H1 (cell line): ENCODE data around the gene SLC5A8. TPM values are rescaled to one million over a fixed set of nuclear protein-coding genes. Genes with fewer than 3 reads are reported as not detected.

ENCODE experiments used
- CTCF ChIA-PET: fragments of 300-600 bp; sonication (Branson Sonifier 250); formaldehyde crosslinking; loops from one replicate; lab custom pipeline; 2021; ENCODE audit not compliant: partially characterized antibody; lab: Charles Lee
- POLR2A ChIA-PET: fragments of 300-600 bp; sonication (Branson Sonifier 250); formaldehyde crosslinking; loops from one replicate; lab custom pipeline; 2021; ENCODE audit warnings: inconsistent platforms; ENCODE audit not compliant: partially characterized antibody; lab: Charles Lee
- DNase-seq, 2 experiments: peaks; one replicate each; pipeline versions ENCODE4 v3.0.0 to v3.0.0-alpha.2; 2010 to 2022; ENCODE audit warnings: low spot score in 2 of 2, low read depth in 1 of 2, mixed read lengths in 1 of 2
- FAIRE-seq: peaks from 2 replicates; lab custom pipeline; 2011; peaks lifted over from hg19 to GRCh38; lab: Jason Lieb, UNC
- H2AFZ ChIP-seq: 2 replicates; pipeline ENCODE4 v1.8.1; 2012; ENCODE audit warnings: low read length, inconsistent platforms
- H2AK5ac ChIP-seq: 2 replicates; pipeline ENCODE4 v1.6.1; 2013; ENCODE audit warnings: low read depth, low read length
- H2BK120ac ChIP-seq: replicated peaks from 2 replicates; pipeline ENCODE3; 2013; ENCODE audit warnings: low read depth, low read length, inconsistent platforms
- H2BK12ac ChIP-seq: 2 replicates; pipeline ENCODE4 v1.6.1; 2013; ENCODE audit warnings: low read depth, low read length
- H2BK15ac ChIP-seq: 2 replicates; pipeline ENCODE4 v1.6.1; 2013; ENCODE audit warnings: low read length
- H2BK20ac ChIP-seq: 2 replicates; pipeline ENCODE4 v1.6.1; 2013; ENCODE audit warnings: low read length
- H2BK5ac ChIP-seq: 2 replicates; pipeline ENCODE4 v1.6.1; 2013; ENCODE audit warnings: low read depth, low read length
- H3K14ac ChIP-seq: 2 replicates; pipeline ENCODE4 v1.6.1; 2013; ENCODE audit warnings: inconsistent platforms; ENCODE audit not compliant: insufficient read length
- H3K18ac ChIP-seq: 2 replicates; pipeline ENCODE4 v1.6.1; 2013; ENCODE audit warnings: low read length; ENCODE audit errors: extremely low read depth
- H3K23ac ChIP-seq: 2 replicates; pipeline ENCODE4 v1.6.1; 2013; ENCODE audit warnings: inconsistent platforms; ENCODE audit not compliant: insufficient read length
- H3K23me2 ChIP-seq: 2 replicates; pipeline ENCODE4 v1.6.1; 2013; ENCODE audit warnings: low read depth, low read length
- H3K27ac ChIP-seq: 2 replicates; pipeline ENCODE4 v1.6.1; 2011; ENCODE audit warnings: low read depth, low read length, inconsistent platforms
- H3K27me3 ChIP-seq, 4 experiments: replicated peaks in 1 of 4; 1 replicate in 1 of 4; 2 replicates in 3 of 4; pipeline versions ENCODE4 v1.6.1 to v1.8.1; 2011 to 2013; ENCODE audit warnings: low read length in 3 of 4, mild to moderate bottlenecking in 3 of 4, inconsistent platforms in 2 of 4, mixed read lengths in 2 of 4, moderate library complexity in 1 of 4; ENCODE audit not compliant: control insufficient read depth in 3 of 4, insufficient read depth in 3 of 4; ENCODE audit errors: extremely low read depth in 1 of 4
- H3K36me3 ChIP-seq, 4 experiments: 2 replicates each; pipeline versions ENCODE4 v1.6.1 to v1.8.1; 2011 to 2013; ENCODE audit warnings: mild to moderate bottlenecking in 4 of 4, low read length in 3 of 4, moderate library complexity in 2 of 4, control low read depth in 1 of 4, inconsistent platforms in 1 of 4; ENCODE audit not compliant: insufficient read depth in 4 of 4, control insufficient read depth in 2 of 4
- H3K4ac ChIP-seq: replicated peaks from 2 replicates; pipeline ENCODE3; 2013; ENCODE audit warnings: low read length, low read depth, mixed read lengths, inconsistent platforms; ENCODE audit not compliant: insufficient read length
- H3K4me1 ChIP-seq, 4 experiments: replicated peaks in 1 of 4; 1 replicate in 1 of 4; 2 replicates in 3 of 4; pipeline versions ENCODE4 v1.6.1 to v1.8.1; 2011 to 2013; ENCODE audit warnings: low read length in 3 of 4, inconsistent platforms in 2 of 4, mixed read lengths in 1 of 4; ENCODE audit not compliant: insufficient read depth in 4 of 4, control insufficient read depth in 3 of 4
- H3K4me2 ChIP-seq, 2 experiments: 2 replicates each; pipeline versions ENCODE4 v1.6.1 to v1.8.1; 2011 to 2013; ENCODE audit warnings: low read depth in 2 of 2, low read length in 2 of 2, control low read depth in 1 of 2, inconsistent platforms in 1 of 2, mild to moderate bottlenecking in 1 of 2; ENCODE audit not compliant: insufficient read depth in 1 of 2
- H3K4me3 ChIP-seq, 4 experiments: fragments of 200-600, 300-600 bp in 1 of 4; sonication (generic), shearing (Covaris generic), sonication (Bioruptor Twin) in 1 of 4; 2 replicates each; pipeline versions ENCODE4 v1.5.1 to v1.8.1; 2011 to 2016; ENCODE audit warnings: low read length in 4 of 4, low read depth in 3 of 4, control low read depth in 2 of 4, inconsistent platforms in 2 of 4, mild to moderate bottlenecking in 2 of 4, mixed read lengths in 1 of 4, moderate library complexity in 1 of 4; ENCODE audit not compliant: insufficient read depth in 2 of 4; ENCODE audit errors: extremely low read depth in 1 of 4
- H3K56ac ChIP-seq: replicated peaks from 2 replicates; pipeline ENCODE3; 2013; ENCODE audit warnings: low read depth, mild to moderate bottlenecking, mixed read lengths, low read length, inconsistent platforms; ENCODE audit not compliant: insufficient read length
- H3K79me1 ChIP-seq: 2 replicates; pipeline ENCODE4 v1.6.1; 2013; ENCODE audit warnings: low read depth, low read length, control low read depth
- H3K79me2 ChIP-seq, 2 experiments: 2 replicates each; pipeline versions ENCODE4 v1.6.1 to v1.8.1; 2012 to 2013; ENCODE audit warnings: low read length in 2 of 2, mild to moderate bottlenecking in 2 of 2, inconsistent platforms in 1 of 2; ENCODE audit not compliant: insufficient read depth in 2 of 2, control insufficient read depth in 1 of 2
- H3K9ac ChIP-seq, 4 experiments: replicated peaks in 1 of 4; 1 replicate in 1 of 4; 2 replicates in 3 of 4; pipeline versions ENCODE4 v1.6.1 to v1.8.1; 2011 to 2013; ENCODE audit warnings: low read depth in 3 of 4, low read length in 3 of 4, control low read depth in 2 of 4, mild to moderate bottlenecking in 2 of 4, moderate library complexity in 2 of 4, inconsistent platforms in 1 of 4; ENCODE audit errors: extremely low read depth in 1 of 4
- H3K9me3 ChIP-seq, 2 experiments: 2 replicates each; pipeline versions ENCODE4 v1.6.1 to v1.8.1; 2012 to 2013; ENCODE audit warnings: mild to moderate bottlenecking in 2 of 2, moderate library complexity in 2 of 2, control low read depth in 1 of 2, inconsistent platforms in 1 of 2, low read depth in 1 of 2, low read length in 1 of 2, mixed read lengths in 1 of 2; ENCODE audit not compliant: insufficient read depth in 2 of 2
- H4K20me1 ChIP-seq, 2 experiments: replicated peaks in 1 of 2; 2 replicates each; pipeline versions ENCODE3 to v1.8.1; 2011 to 2013; ENCODE audit warnings: inconsistent platforms in 2 of 2, low read length in 2 of 2, mild to moderate bottlenecking in 1 of 2; ENCODE audit not compliant: insufficient read depth in 2 of 2, control insufficient read depth in 1 of 2
- H4K5ac ChIP-seq: 2 replicates; pipeline ENCODE4 v1.6.1; 2013; ENCODE audit warnings: low read length, low read depth, mixed read lengths, inconsistent platforms; ENCODE audit not compliant: insufficient read length
- H4K8ac ChIP-seq: 2 replicates; pipeline ENCODE4 v1.8.0; 2013; ENCODE audit warnings: mild to moderate bottlenecking, moderate library complexity, low read length, inconsistent platforms; ENCODE audit not compliant: insufficient read depth; ENCODE audit errors: extremely low read depth
- H4K91ac ChIP-seq: replicated peaks from 2 replicates; pipeline ENCODE3; 2013; ENCODE audit warnings: low read length, mixed read lengths, inconsistent platforms; ENCODE audit not compliant: insufficient read length
- CBX8 ChIP-seq: fragments of 300-800, 300-1000 bp; sonication (generic); IDR thresholded peaks from 2 replicates; pipeline ENCODE4 v1.7.1; 2016; ENCODE audit warnings: low read depth, low read length, borderline replicate concordance
- GTF2F1 ChIP-seq: IDR thresholded peaks from 2 replicates; pipeline ENCODE4 v1.6.1; 2012; ENCODE audit warnings: low read depth, low read length, improper control_type of control experiment, borderline replicate concordance
- HDAC2 ChIP-seq, 2 experiments: fragments of 300-600 bp in 1 of 2; sonication (generic) in 1 of 2; IDR thresholded peaks; 2 replicates each; pipeline ENCODE4 v1.6.1; 2011 to 2012; ENCODE audit warnings: low read depth in 2 of 2, low read length in 2 of 2, mild to moderate bottlenecking in 2 of 2, moderate library complexity in 2 of 2, borderline replicate concordance in 1 of 2, inconsistent platforms in 1 of 2
- NRF1 ChIP-seq: IDR thresholded peaks from 2 replicates; pipeline ENCODE4 v1.6.1; 2011; ENCODE audit warnings: mild to moderate bottlenecking, low read depth, low read length, improper control_type of control experiment
- POU5F1 ChIP-seq: IDR thresholded peaks from 2 replicates; pipeline ENCODE4 v1.6.1; 2011; ENCODE audit warnings: low read depth, mild to moderate bottlenecking, low read length, moderate library complexity
- RXRA ChIP-seq: IDR thresholded peaks from 2 replicates; pipeline ENCODE4 v1.6.1; 2011; ENCODE audit warnings: low read depth, mild to moderate bottlenecking, low read length, moderate library complexity; ENCODE audit not compliant: insufficient read depth
- SP2 ChIP-seq: IDR thresholded peaks from 2 replicates; pipeline ENCODE4 v1.6.1; 2012; ENCODE audit warnings: mild to moderate bottlenecking, low read length, inconsistent platforms
- SUZ12 ChIP-seq: fragments of 200-600 bp; sonication (generic); IDR thresholded peaks from 2 replicates; pipeline ENCODE4 v1.6.1; 2012; ENCODE audit warnings: mild to moderate bottlenecking, inconsistent platforms, low read length, moderate library complexity, mixed read lengths
- TBP ChIP-seq: IDR thresholded peaks from 2 replicates; pipeline ENCODE4 v1.6.1; 2011; ENCODE audit warnings: low read depth, low read length, improper control_type of control experiment
- TEAD4 ChIP-seq: IDR thresholded peaks from 2 replicates; pipeline ENCODE4 v1.6.1; 2012; ENCODE audit warnings: low read depth, low read length, inconsistent platforms, mixed read lengths
- USF2 ChIP-seq: IDR thresholded peaks from 2 replicates; pipeline ENCODE4 v1.6.1; 2011; ENCODE audit warnings: low read length, improper control_type of control experiment
- WGBS, 2 experiments: shearing (Covaris generic) in 1 of 2; methylation state at CpG; one replicate each; pipeline versions ENCODE4 v1.1.6 to v1.1.7; 2013 to 2015; ENCODE audit warnings: low lambda C conversion rate in 2 of 2, mixed read lengths in 2 of 2, inconsistent platforms in 1 of 2, low coverage in 1 of 2, missing lambda C conversion rate in 1 of 2; ENCODE audit not compliant: insufficient replicate concordance in 2 of 2, insufficient coverage in 1 of 2, insufficient read length in 1 of 2; ENCODE audit errors: extremely low coverage in 1 of 2, missing lambda C conversion rate in 1 of 2; 5-methylcytosine and 5-hydroxymethylcytosine counted together
- polyA plus RNA-seq, 7 experiments: library from polyadenylated mRNA; depleted of rRNA in 3 of 7; stranded (reverse) in 5 of 7; unstranded in 2 of 7; fragments of >200 nt in 5 of 7; fragments of 200-250 nt in 2 of 7; gene quantifications; 1 replicate in 5 of 7; 2 replicates in 1 of 7; 4 replicates in 1 of 7; pipeline versions ENCODE4 v1.2.1 to v1.2.3, GENCODE V29; 2011 to 2013; ENCODE audit warnings: missing spikeins in 2 of 7, mixed read lengths in 2 of 7
- total RNA-seq: library from RNA; stranded (reverse); fragmentation: NEBNext Ultra II Directional; extraction: Animal tissue kit (Norgen Biotek cat#: 25700); gene quantifications from 2 replicates; pipeline ENCODE4 v1.2.1, GENCODE V29; 2021

The SLC5A8 gene
- total and polyA plus RNA-seq, 2 of the 8 experiments (the other 6 are each of a cell fraction or from before 2014, with no cell fraction given), result 0.11 to 0.21 TPM

- Histone ChIP-seq H2BK5ac (no peak overlapping the region), H3K27ac (no peak overlapping the region), H4K5ac (no peak overlapping the region), H3K23ac (no peak overlapping the region), H3K79me2 (no peaks in the 10 kb centered on the region), H3K4me2 (no peak overlapping the region), H3K23me2 (peaks cover 6% of the 10 kb centered on the region; the same call in 1 of the 2 replicates), H2BK20ac (no peak overlapping the region), H3K36me3 (no peaks in the 10 kb centered on the region), H3K27me3 (peaks cover 13 to 26% (median 20%) of the 10 kb centered on the region in 4 experiments), H2BK12ac (no peak overlapping the region; the same call in 1 of the 2 replicates), H3K79me1 (no peaks in the 10 kb centered on the region), H3K18ac (no peak overlapping the region), H3K4me1 (peaks cover 0 to 3% (median under 1%) of the 10 kb centered on the region in 4 experiments; a peak in 3 of 7 replicates), H4K20me1 (no peaks in the 10 kb centered on the region), H2BK120ac (no peak overlapping the region), H2BK15ac (no peak overlapping the region), H3K4me3 (no peak overlapping the region), H3K9ac (no peak overlapping the region), H4K91ac (no peak overlapping the region), H3K4ac (no peak overlapping the region), H3K9me3 (no peaks in the 10 kb centered on the region), H2AFZ (no peak overlapping the region), H2AK5ac (no peak overlapping the region), H4K8ac (no peak overlapping the region), H3K56ac (no peak overlapping the region), H3K14ac (no peak overlapping the region)
- no peak for FAIRE-seq
- WGBS, 2 experiments, result 84% methylated on average over 5 of the region's 5 CpGs; no CpG with 5 or more reads in 1 of the 2 experiments
- CTCF ChIA-PET, result no interaction called here
- POLR2A ChIA-PET, result no interaction called here
- DNase-seq, result no peak
- no peak for TF ChIP-seq POU5F1
- no peak for TF ChIP-seq HDAC2 (IDR thresholded peaks at IDR 0.05; ENCODE audit: borderline replicate concordance in 1 of 2, low read depth in 2 of 2, low read length in 2 of 2)
- TF ChIP-seq USF2, result no peak
- no peak for TF ChIP-seq SUZ12
- no peak for TF ChIP-seq GTF2F1
- TF ChIP-seq TBP, result no peak
- TF ChIP-seq TEAD4, result no peak
- TF ChIP-seq NRF1, result no peak
- no peak for TF ChIP-seq CBX8
- TF ChIP-seq SP2, result no peak
- no peak for TF ChIP-seq RXRA
Measured at GRCh38 chr12:101207086-101207780, 2.8 kb downstream of the SLC5A8 start.
